GM19468 (cell line): Measurements from ENCODE around the gene LZTS3.
"Not testable (repeated sequence)": the region's sequence is repeated elsewhere in the genome, so short reads cannot be mapped to it uniquely, and the experiment has no call there.

Source experiments
- ATAC-seq: cut with Tn5 transposase; IDR thresholded peaks from one replicate; pipeline ENCODE4 v1.9.1; 2021; ENCODE audit warnings: mild to moderate bottlenecking, moderate library complexity, moderate number of reproducible peaks; ENCODE audit not compliant: unreplicated experiment; ENCODE audit errors: extremely low read depth

LZTS3 gene

DNA sequence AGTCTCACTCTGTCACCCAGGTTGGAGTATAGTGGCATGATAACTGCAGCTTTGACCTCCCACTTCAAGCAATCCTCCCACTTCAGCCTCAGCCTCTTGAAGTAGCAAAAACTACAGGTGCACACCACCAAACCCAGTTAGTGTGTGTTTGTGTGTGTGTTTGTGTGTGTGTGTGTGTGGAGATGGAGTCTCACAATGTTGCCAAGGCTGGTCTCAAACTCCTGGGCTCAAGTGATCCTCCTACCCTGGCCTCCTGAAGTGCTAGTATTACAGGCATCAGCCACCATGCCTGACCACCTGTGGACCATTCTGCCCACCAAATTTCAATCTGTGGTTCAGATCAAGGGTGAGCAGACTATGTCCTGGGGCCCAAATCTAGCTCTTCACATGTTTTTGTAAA, 22.4 kb downstream of the LZTS3 start:
- ATAC-seq, result no peak

DNA sequence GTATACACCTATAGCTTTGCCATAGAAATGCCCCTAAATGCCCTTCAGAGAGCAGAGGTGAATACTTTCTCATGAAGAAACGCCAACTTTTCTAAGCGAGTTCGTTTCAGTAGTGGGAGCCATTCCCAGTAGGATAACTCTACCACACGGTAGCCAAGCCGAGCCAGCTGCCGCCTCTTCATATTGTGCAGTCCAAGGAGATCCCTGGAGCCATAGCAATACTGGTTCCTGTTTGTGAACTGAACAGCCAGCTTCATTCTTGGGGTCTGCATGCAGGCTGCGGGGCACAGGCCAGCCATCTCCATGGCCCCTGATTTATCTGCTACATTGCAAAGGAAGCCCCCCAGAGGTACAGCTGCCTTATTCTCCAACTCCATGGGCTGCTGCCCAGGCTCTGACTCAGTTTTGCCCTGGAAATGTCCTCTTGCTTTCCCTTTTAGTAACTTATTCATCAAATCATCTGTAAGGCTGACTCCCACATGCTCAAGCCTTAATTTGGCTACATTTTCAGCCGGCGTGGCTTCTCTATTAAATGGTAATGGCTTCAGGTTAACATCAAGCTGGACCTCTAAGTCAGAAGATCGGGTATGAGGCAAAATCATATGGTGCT, 26.5 kb downstream of the LZTS3 start:
- ATAC-seq, result no peak

DNA sequence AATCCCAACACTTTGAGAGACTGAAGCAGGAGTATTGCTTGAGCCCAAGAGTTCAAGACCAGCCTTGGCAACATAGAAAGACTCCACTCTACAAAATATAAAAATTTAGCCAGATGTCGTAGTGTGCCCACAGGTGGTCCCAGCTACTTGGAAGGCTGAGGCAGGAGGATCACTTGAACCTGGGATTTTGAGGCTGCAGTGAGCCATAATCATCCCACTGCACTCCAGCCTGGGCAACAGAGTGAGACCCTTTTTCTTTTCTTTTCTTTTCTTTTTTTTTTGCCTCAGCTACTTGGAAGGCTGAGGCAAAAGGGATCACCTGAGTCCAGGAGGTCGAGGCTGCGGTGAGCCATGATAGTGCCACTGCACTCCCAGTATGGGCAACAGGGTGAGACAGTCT, 31.6 kb downstream of the LZTS3 start:
- no peak for ATAC-seq

DNA sequence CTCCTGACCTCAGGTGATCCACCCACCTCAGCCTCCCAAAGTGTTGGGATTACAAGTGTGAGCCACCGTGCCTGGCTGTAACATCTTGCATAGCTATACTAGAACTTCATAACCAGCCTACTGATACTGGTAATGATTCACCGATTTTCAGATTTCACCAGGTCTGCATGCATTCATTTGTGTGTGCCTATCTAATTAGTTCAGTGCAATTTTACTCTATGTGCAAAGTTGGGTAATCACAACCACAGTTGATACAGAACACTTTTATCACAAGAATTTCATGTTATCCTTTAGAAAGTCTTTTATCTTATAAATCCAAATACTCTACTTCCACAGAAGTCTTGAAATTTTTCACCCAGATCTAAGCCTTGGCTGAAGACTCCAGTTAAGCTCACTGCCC, 35.9 kb downstream of the LZTS3 start:
- no peak for ATAC-seq

DNA sequence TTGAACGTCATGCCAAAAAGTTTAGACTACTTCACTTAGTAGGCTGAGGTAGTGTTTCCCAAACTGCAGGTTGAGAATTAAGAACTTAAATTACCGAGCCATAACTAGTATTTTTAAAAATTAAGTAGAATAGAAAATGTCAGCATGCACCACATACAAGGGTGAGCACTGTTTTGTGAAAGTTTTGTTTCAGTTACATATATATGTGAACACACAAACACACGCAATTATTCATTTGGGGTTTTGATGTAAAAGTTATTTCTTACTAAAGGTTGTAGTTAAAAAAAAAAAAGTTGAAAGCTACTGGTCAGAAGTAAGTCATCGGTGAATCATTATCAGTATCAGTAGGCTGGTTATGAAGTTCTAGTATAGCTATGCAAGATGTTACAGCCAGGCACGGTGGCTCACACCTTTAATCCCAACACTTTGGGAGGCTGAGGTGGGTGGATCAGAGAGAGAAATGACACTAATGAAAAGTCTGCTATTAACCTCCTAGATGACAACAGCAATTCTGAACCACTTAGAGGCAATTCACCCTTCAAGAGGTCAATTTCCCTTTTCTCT, 37.8 kb downstream of the LZTS3 start:
- no peak for ATAC-seq

DNA sequence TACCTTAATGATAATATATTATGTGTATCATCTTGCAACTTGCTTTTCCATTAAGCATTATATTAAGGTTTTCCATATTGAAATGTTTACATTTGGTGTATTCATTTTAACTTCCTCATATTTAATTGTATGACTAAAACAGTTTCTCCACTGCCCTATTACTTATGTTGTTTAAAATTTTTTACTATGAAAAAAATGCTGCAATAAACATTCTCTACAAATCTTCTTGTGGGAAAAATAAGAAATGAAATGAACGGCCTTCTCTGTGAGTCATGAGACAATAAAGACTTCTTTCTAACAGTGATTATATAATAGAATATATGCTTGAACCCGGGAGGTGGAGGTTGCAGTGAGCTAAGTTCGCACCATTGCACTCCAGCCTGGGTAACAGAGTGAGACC, 39.2 kb downstream of the LZTS3 start:
- ATAC-seq, result no peak

DNA sequence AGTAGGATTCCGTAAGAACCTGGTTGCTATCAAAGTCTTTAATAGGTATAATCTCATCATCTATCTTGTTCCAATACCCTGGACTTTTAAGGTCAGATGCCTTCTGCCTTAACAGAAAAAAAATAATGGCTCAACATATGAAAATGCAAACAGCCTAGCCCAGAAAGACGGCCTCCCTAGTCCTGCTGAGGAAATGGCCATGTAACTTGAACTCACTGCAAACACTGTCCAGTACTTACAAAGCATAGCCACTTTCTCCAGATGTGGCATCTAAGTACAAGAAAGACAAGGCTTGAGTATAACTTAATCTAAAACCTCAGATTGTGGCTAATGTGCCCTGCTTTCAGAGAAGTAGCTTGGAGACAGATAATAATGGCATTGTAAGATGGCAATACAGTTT, 40.2 kb downstream of the LZTS3 start:
- ATAC-seq, result no peak

DNA sequence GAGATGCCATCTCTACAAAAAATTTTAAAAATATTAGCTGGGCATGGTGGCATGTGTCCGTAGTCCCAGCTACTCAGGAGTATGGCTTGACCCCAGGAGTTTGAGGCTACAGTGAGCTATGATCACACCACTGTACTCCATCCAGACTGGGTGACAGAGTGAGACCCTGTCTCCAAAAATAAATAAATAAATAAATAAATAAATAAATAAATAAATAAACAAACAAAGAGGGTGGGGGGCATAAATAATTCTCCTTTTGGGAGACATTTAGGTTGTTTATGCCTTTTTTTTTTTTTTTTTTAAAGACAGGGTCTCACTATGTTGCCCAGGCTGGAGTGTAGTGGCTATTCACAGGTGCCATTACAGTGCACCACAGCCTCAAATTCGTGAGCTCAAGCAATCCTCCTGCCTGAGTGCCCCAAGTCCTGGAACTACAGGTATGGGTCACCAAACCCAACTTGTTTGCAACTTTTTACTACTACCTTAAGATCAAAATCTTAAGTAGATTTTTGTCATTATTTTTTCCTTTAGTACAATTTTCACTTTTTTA, 43.2 kb downstream of the LZTS3 start:
- no peak for ATAC-seq

DNA sequence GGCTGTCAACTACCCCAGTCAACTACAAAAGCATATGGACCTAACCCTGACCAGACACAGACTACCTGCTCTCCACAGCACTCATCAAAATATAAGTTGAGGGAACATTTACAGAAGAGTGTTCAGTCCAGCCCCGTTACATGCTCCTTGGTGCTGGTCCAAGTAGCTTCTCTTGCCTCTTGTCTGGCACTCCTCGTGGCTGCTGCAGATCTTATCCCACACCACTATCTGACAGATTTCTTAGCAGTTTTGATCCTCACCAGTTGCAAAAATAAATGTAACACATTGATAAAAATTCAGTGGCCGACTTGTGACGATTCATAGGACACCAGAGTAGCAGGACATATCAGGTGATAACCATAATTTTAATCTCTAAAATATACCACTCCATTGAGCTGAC, 44.3 kb downstream of the LZTS3 start:
- no peak for ATAC-seq

DNA sequence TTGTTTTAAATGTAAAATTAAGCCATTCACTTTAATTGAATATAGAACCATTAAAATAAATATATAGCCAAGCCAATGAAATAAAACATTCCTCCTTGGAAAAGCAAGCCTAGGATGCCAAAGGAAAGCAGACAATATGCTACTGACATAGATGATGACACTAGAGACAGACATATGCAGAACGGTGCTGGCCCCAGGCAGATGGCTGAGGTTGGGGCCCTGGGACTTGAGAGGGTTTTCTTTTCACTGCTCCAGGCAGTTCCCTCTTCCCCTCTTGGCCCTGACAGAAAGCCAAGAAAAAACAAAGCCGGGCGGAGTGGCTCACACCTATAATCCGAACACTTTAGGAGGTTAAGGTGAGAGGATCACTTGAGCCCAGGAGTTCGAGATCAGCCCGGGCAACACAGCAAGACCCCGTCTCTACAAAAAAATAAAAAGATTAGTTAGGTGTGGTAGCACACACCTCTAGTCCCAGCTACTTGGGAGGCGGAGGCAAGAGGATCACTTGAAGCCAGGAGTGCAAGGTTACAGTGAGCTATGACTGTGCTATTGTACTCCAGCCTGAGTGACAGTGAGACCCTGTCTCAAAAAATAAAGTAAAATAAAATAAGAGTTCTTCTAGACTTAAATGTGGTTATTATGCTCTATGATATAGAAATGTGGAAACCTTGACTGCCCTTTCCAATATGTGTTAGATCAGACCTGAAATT, 44.9 kb downstream of the LZTS3 start:
- ATAC-seq, result no peak

DNA sequence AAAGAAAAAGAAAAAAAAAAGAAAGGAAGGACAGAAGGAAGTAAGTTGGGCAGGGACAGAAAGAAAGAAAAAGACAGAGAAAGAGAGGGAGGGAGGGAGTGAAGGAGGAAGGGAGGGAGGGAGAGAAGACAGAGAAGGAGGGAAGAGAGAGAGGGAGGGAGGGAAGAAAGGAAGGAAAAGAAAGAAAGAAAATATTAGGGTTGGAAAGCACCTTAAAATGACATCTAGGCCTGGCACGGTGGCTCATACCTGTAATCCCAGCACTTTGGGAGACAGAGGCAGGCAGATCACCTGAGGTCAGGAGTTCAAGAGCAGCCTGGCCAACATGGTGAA, 46.9 kb downstream of the LZTS3 start:
- ATAC-seq, result no peak

DNA sequence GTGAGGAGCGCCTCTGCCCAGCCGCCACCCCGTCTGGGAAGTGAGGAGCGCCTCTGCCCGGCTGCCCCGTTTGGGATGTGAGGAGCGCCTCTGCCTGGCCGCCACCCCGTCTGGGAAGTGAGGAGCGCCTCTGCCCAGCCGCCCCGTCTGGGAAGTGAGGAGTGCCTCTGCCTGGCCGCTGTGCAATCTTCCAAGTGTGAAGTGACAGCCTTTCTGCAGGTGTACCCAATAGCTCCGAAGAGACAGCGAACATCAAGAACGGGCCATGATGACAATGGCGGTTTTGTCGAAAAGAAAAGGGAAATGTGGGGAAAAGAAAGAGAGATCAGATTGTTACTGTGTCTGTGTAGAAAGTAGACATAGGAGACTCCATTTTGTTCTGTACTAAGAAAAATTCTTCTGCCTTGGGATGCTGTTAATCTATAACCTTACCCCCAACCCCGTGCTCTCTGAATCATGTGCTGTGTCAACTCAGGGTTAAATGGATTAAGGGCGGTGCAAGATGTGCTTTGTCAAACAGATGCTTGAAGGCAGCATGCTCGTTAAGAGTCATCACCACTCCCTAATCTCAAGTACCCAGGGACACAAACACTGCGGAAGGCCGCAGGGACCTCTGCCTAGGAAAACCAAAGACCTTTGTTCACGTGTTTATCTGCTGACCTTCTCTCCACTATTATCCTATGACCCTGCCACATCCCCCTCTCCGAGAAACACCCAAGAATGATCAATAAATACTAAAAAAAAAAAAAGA, 47.4 kb downstream of the LZTS3 start:
- ATAC-seq, result not testable (repeated sequence)

DNA sequence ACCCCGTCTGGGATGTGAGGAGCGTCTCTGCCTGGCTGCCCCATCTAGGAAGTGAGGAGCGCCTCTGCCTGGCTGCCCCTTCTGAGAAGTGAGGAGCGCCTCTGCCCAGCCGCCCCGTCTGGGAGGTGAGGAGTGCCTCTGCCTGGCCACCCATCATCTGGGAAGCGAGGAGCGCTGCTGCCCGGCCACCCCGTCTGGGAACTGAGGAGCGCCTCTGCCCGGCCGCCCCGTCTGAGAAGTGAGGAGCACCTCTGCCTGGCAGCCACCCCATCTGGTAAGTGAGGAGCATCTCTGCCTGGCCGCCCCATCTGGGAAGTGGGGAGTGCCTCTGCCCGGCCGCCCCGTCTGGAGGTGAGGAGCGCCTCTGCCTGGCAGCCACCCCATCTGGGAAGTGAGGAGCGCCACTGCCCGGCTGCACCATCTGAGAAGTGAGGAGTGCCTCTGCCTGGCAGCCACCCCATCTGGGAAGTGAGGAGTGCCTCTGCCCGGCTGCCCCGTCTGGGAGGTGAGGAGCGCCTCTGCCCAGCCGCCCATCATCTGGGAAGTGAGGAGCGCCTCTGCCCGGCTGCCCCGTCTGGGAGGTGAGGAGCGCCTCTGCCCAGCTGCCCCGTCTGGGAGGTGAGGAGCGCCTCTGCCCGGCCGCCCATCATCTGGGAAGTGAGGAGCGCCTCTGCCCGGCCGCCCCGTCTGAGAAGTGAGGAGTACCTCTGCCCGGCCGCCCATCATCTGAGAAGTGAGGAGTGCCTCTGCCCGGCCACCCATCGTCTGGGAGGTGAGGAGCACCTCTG, 48.4 kb downstream of the LZTS3 start:
- not testable (repeated sequence) for ATAC-seq

DNA sequence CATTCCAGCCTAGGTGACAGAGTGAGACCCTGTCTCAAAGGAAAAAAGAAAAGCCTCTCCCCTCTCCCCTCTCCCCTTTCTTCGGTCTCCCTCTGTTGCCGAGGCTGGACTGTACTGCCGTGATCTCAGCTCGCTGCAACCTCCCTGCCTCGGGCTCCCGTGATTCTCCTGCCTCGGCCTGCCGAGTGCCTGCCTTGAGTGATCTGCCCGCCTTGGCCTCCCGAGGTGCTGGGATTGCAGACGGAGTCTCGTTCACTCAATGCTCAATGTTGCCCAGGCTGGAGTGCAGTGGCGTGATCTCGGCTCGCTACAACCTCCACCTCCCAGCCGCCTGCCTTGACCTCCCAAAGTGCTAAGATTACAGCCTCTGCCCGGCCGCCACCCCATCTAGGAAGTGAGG, 49.2 kb downstream of the LZTS3 start:
- ATAC-seq, result not testable (repeated sequence)

DNA sequence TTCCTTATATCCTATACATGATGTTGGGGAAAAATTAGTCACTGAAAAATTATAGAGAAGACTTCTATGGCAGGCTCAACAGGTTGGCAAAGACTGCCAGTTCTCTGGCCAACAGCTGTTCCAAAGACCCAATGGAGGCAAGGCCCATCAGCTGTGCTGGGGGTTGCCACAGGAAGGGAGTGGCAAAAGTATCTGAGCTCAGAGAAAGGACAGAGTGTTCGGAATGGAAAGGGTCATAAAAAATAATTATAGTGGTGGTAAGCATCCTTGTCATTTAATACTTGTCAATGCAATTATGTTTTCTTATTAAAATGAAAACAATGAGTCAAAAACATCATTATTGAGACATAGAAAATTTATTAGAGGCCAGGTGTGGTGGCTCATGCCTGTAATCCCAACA, 49.8 kb downstream of the LZTS3 start:
- ATAC-seq, result no peak

DNA sequence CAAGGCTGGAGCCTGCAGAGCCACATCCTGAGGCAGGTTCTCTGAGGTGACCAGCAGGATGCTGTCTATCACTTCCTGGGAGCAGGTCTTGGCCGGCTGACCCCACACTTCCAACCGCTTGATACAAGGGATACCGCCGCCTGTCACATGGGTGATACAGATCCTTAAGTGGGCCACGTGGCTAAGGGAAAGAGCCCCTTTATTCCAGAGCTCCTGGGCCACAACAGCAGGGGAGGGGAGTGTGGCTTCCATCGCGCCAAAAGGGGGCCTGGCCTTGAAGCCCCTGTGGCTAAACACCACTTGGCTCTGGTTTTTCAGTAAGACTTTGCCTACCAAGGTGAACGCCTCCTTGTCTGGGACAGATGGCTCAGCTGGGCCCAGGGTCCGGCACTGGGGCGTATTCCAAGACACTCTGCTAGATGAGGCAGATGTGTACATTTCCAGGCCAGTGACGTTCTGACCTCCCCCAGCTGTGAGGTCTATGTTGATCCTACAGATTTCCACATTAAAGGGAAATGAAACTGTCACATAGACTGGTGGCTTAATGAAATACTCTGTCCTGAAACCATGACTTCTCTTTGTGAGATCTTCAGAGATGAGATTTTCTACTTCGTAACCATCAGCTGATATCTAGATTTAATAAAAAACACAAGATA, 51.3 kb downstream of the LZTS3 start:
- no peak for ATAC-seq

DNA sequence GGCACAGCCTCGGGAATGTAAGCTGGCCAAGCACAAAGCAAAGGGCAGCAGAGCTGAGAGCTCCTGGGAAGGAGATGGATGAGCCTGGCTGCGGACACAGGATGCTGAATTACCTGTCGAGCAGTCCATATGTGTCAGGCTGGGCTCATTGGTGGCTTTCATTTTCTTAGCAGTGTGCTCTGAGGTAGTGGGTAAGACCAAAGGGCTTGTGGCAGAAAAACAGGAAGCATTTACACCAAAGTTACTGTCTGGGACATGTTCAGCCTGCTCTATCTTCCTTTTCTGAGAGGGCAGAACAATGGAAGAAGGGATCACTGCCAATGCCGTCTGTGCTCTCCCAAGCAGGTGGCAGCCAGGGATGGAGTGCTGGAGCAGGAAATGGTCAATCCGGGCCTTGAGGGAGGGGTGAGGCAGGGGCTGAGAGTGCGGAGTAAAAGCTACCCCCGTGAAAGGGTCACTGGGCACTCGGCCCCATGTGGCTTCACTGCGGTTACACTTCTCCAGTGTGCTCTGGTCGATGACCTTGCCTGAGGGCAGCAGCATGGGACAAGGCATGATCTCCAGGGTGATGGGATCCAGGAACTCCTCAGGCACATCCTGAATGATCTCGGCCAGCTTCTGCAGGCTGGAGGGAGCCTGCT, 52.0 kb downstream of the LZTS3 start:
- ATAC-seq, result no peak

DNA sequence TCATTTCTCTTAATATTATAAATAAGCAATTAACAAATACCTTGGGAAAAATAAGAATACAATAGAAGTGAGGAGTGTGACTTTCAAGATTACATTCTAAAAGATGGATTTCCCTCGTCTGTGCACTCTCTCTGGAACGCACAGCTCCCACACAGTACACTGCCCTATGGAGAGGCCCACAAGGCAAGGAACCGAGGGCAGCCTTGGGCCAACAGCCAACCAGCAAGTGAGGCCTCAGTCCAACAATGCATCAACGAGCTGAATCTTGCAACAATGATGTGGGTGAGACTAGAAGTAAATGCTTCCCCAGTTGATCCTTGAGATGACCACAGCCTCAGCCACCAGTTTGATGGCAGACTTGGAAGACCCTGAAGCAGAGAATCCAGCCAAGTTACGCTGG, 54.3 kb downstream of the LZTS3 start:
- ATAC-seq, result no peak

DNA sequence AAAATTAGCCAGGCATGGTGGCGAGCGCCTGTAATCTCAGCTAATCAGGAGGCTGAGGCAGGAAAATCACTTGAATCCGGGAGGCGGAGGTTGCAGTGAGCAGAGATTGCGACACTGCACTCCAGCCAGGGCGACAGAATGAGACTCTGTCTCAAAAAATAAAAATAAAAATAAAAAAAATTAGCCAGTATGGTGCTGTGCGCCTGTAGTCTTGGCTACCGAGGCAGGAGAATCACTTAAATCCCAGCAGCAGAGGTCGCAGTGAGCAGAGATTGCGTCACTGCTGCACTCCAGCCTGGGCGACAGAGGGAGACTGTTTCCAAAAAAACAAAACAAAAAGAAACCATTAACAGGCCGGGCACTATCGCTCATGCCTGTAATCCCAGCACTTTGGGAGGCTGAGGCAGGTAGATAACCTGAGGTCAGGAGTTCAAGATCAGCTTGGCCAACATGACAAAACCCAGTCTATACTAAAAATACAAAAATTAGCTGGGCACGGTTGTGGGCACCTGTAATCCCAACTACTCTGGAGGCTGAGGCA, 55.4 kb downstream of the LZTS3 start:
- ATAC-seq, result not testable (repeated sequence)
